GM19452 (cell line): Measurements from ENCODE around the gene PDE6A.
"Not testable (repeated sequence)": the region's sequence is repeated elsewhere in the genome, so short reads cannot be mapped to it uniquely, and the experiment has no call there.

Experiments used
- ATAC-seq: cut with Tn5 transposase; IDR thresholded peaks from one replicate; pipeline ENCODE4 v1.9.1; 2021; ENCODE audit not compliant: unreplicated experiment

PDE6A gene

GRCh38 chr5:149898811-149899210, 45.8 kb downstream of the PDE6A start:
- ATAC-seq = no peak

- ATAC-seq = no peak
Observed at GRCh38 chr5:149895416-149896345, 48.9 kb downstream of the PDE6A start.

- no peak for ATAC-seq
Observed at GRCh38 chr5:149894237-149894636, 50.4 kb downstream of the PDE6A start.

GRCh38 chr5:149893403-149893931, 51.1 kb downstream of the PDE6A start:
- ATAC-seq = no peak

GRCh38 chr5:149892594-149892993, 52.0 kb downstream of the PDE6A start:
- no peak for ATAC-seq

- ATAC-seq = no peak
Observed at GRCh38 chr5:149888280-149888679, 56.3 kb downstream of the PDE6A start.

- ATAC-seq = no peak
Observed at GRCh38 chr5:149887622-149888183, 56.9 kb downstream of the PDE6A start.

- no peak for ATAC-seq
Observed at GRCh38 chr5:149886692-149887470, 57.7 kb downstream of the PDE6A start.

GRCh38 chr5:149886060-149886459, 58.5 kb downstream of the PDE6A start:
- ATAC-seq = no peak

- ATAC-seq = no peak
Observed at GRCh38 chr5:149885513-149885912, 59.1 kb downstream of the PDE6A start.

GRCh38 chr5:149883550-149883949, 61.0 kb downstream of the PDE6A start:
- no peak for ATAC-seq

- ATAC-seq = not testable (repeated sequence)
Observed at GRCh38 chr5:149882633-149883032, 62.0 kb downstream of the PDE6A start.

GRCh38 chr5:149881874-149882273, 62.7 kb downstream of the PDE6A start:
- no peak for ATAC-seq

GRCh38 chr5:149881069-149881622, 63.4 kb downstream of the PDE6A start:
- ATAC-seq = no peak

- ATAC-seq = not testable (repeated sequence)
Observed at GRCh38 chr5:149879593-149879992, 65.0 kb downstream of the PDE6A start.

- ATAC-seq = no peak
Observed at GRCh38 chr5:149878371-149878770, 66.2 kb downstream of the PDE6A start.

- ATAC-seq = no peak
Observed at GRCh38 chr5:149873896-149874295, 70.7 kb downstream of the PDE6A start.

- no peak for ATAC-seq
Observed at GRCh38 chr5:149872351-149873040, 72.1 kb downstream of the PDE6A start.

- ATAC-seq = no peak
Observed at GRCh38 chr5:149871471-149871870, 73.1 kb downstream of the PDE6A start.

- ATAC-seq = no peak
Observed at GRCh38 chr5:149870697-149871096, 73.9 kb downstream of the PDE6A start.
